Stimulated activated naive CD8-positive, alpha-beta T cell treated with anti-CD3 and anti-CD28 coated beads, Interleukin-15, Interleukin-2, amounts not matched to agents 100 ng/mL and 50 ng/mL, for 24 hours (primary cell): ENCODE results near the gene TMEM168.
"Not testable (repeated sequence)": the region's sequence is repeated elsewhere in the genome, so short reads cannot be mapped to it uniquely, and the experiment has no call there.

Source experiments
- H3K27ac Mint-ChIP-seq: one replicate; pipeline ENCODE4 v1.8.0; 2021; ENCODE audit warnings: mild to moderate bottlenecking, mixed read lengths
- H3K27me3 Mint-ChIP-seq: one replicate; pipeline ENCODE4 v1.8.0; 2021; ENCODE audit warnings: mixed read lengths
- H3K36me3 Mint-ChIP-seq: one replicate; pipeline ENCODE4 v1.8.0; 2021; ENCODE audit warnings: low read depth, mixed read lengths
- H3K4me1 Mint-ChIP-seq: one replicate; pipeline ENCODE4 v1.8.0; 2021; ENCODE audit warnings: low read depth, mixed read lengths
- H3K4me3 Mint-ChIP-seq: one replicate; pipeline ENCODE4 v1.8.0; 2021; ENCODE audit warnings: mild to moderate bottlenecking, mixed read lengths
- H3K9me3 Mint-ChIP-seq: one replicate; pipeline ENCODE4 v1.8.0; 2021; ENCODE audit warnings: mixed read lengths

Gene TMEM168

GRCh38 chr7:112757337-112757736 lies 32.9 kb downstream of the TMEM168 start:
- H3K27me3 Mint-ChIP-seq, result no peaks in the 10 kb centered on the region
- H3K36me3 Mint-ChIP-seq, result peaks cover 10% of the 10 kb centered on the region
- no peaks in the 10 kb centered on the region for H3K9me3 Mint-ChIP-seq
- H3K4me1 Mint-ChIP-seq, result no peaks in the 10 kb centered on the region
- H3K4me3 Mint-ChIP-seq, result no peak overlapping the region
- H3K27ac Mint-ChIP-seq, result no peak overlapping the region

GRCh38 chr7:112753298-112753697 lies 36.9 kb downstream of the TMEM168 start:
- Mint-ChIP-seq H3K27me3 (no peaks in the 10 kb centered on the region), H3K27ac (no peak overlapping the region), H3K4me3 (no peak overlapping the region), H3K36me3 (peaks cover 4% of the 10 kb centered on the region), H3K4me1 (no peaks in the 10 kb centered on the region), H3K9me3 (no peaks in the 10 kb centered on the region)

GRCh38 chr7:112752576-112752975 lies 37.6 kb downstream of the TMEM168 start:
- Mint-ChIP-seq H3K4me1 (no peaks in the 10 kb centered on the region), H3K4me3 (no peak overlapping the region), H3K36me3 (peaks cover 4% of the 10 kb centered on the region), H3K27me3 (no peaks in the 10 kb centered on the region), H3K9me3 (no peaks in the 10 kb centered on the region), H3K27ac (no peak overlapping the region)

- H3K27me3 Mint-ChIP-seq, result no peaks in the 10 kb centered on the region
- H3K9me3 Mint-ChIP-seq, result no peaks in the 10 kb centered on the region
- no peak overlapping the region for H3K27ac Mint-ChIP-seq
- no peak overlapping the region for H3K4me3 Mint-ChIP-seq
- no peaks in the 10 kb centered on the region for H3K36me3 Mint-ChIP-seq
- peaks cover 4% of the 10 kb centered on the region for H3K4me1 Mint-ChIP-seq
These were observed 40.4 kb downstream of the TMEM168 start for GRCh38 chr7:112749775-112750174.

GRCh38 chr7:112748381-112748780 lies 41.8 kb downstream of the TMEM168 start:
- H3K4me1 Mint-ChIP-seq, result peaks cover 4% of the 10 kb centered on the region

GRCh38 chr7:112745635-112746034 lies 44.6 kb downstream of the TMEM168 start:
- Mint-ChIP-seq H3K27me3 (no peaks in the 10 kb centered on the region), H3K9me3 (no peaks in the 10 kb centered on the region), H3K4me1 (peaks cover 4% of the 10 kb centered on the region), H3K27ac (no peak overlapping the region), H3K36me3 (no peaks in the 10 kb centered on the region), H3K4me3 (no peak overlapping the region)

More at GRCh38 chr7:112748381-112748780, 41.8 kb downstream of the TMEM168 start:
- Mint-ChIP-seq H3K36me3 (no peaks in the 10 kb centered on the region), H3K9me3 (no peaks in the 10 kb centered on the region), H3K4me3 (no peak overlapping the region), H3K27me3 (no peaks in the 10 kb centered on the region), H3K27ac (no peak overlapping the region)

GRCh38 chr7:112744818-112745217 lies 45.4 kb downstream of the TMEM168 start:
- Mint-ChIP-seq H3K4me3 (no peak overlapping the region), H3K4me1 (peaks cover 4% of the 10 kb centered on the region), H3K27me3 (no peaks in the 10 kb centered on the region), H3K36me3 (no peaks in the 10 kb centered on the region), H3K27ac (no peak overlapping the region), H3K9me3 (no peaks in the 10 kb centered on the region)

GRCh38 chr7:112743811-112744210 lies 46.4 kb downstream of the TMEM168 start:
- Mint-ChIP-seq H3K27me3 (no peaks in the 10 kb centered on the region), H3K36me3 (no peaks in the 10 kb centered on the region), H3K9me3 (peaks cover 1% of the 10 kb centered on the region), H3K4me3 (no peak overlapping the region), H3K4me1 (peaks cover 4% of the 10 kb centered on the region), H3K27ac (no peak overlapping the region)

GRCh38 chr7:112740667-112741066 lies 49.5 kb downstream of the TMEM168 start:
- H3K27me3 Mint-ChIP-seq, result no peaks in the 10 kb centered on the region
- H3K4me1 Mint-ChIP-seq, result no peaks in the 10 kb centered on the region
- no peak overlapping the region for H3K27ac Mint-ChIP-seq

GRCh38 chr7:112739436-112740180 lies 50.6 kb downstream of the TMEM168 start:
- Mint-ChIP-seq H3K27ac (no peak overlapping the region), H3K36me3 (peaks cover under 1% of the 10 kb centered on the region), H3K9me3 (peaks cover 21% of the 10 kb centered on the region), H3K4me3 (no peak overlapping the region), H3K27me3 (no peaks in the 10 kb centered on the region), H3K4me1 (no peaks in the 10 kb centered on the region)

More at GRCh38 chr7:112740667-112741066, 49.5 kb downstream of the TMEM168 start:
- Mint-ChIP-seq H3K4me3 (no peak overlapping the region), H3K36me3 (no peaks in the 10 kb centered on the region), H3K9me3 (peaks cover 14% of the 10 kb centered on the region)

- H3K36me3 Mint-ChIP-seq, result peaks cover 8% of the 10 kb centered on the region
- H3K4me1 Mint-ChIP-seq, result no peaks in the 10 kb centered on the region
- H3K27me3 Mint-ChIP-seq, result no peaks in the 10 kb centered on the region
- no peak overlapping the region for H3K27ac Mint-ChIP-seq
- no peak overlapping the region for H3K4me3 Mint-ChIP-seq
- peaks cover 32% of the 10 kb centered on the region for H3K9me3 Mint-ChIP-seq
These were observed 54.9 kb downstream of the TMEM168 start for GRCh38 chr7:112735261-112735660.

GRCh38 chr7:112731324-112731723 lies 58.9 kb downstream of the TMEM168 start:
- H3K36me3 Mint-ChIP-seq, H3K4me3 Mint-ChIP-seq, H3K27ac Mint-ChIP-seq, H3K4me1 Mint-ChIP-seq, H3K27me3 Mint-ChIP-seq: not testable (repeated sequence)
- peaks cover 32% of the 10 kb centered on the region for H3K9me3 Mint-ChIP-seq

- H3K4me3 Mint-ChIP-seq, result no peak overlapping the region
- peaks cover 15% of the 10 kb centered on the region for H3K27me3 Mint-ChIP-seq
- no peaks in the 10 kb centered on the region for H3K36me3 Mint-ChIP-seq
- no peaks in the 10 kb centered on the region for H3K4me1 Mint-ChIP-seq
- peaks cover 10% of the 10 kb centered on the region for H3K9me3 Mint-ChIP-seq
- H3K27ac Mint-ChIP-seq, result no peak overlapping the region
These were observed 64.1 kb downstream of the TMEM168 start for GRCh38 chr7:112726076-112726475.

- no peak overlapping the region for H3K4me3 Mint-ChIP-seq
- H3K4me1 Mint-ChIP-seq, result no peaks in the 10 kb centered on the region
- H3K27me3 Mint-ChIP-seq, result peaks cover 15% of the 10 kb centered on the region
- peaks cover 6% of the 10 kb centered on the region for H3K9me3 Mint-ChIP-seq
- no peaks in the 10 kb centered on the region for H3K36me3 Mint-ChIP-seq
- H3K27ac Mint-ChIP-seq, result no peak overlapping the region
These were observed 66.8 kb downstream of the TMEM168 start for GRCh38 chr7:112723416-112723815.

GRCh38 chr7:112721366-112721765 lies 68.8 kb downstream of the TMEM168 start:
- no peak overlapping the region for H3K4me3 Mint-ChIP-seq
- H3K36me3 Mint-ChIP-seq, result no peaks in the 10 kb centered on the region

GRCh38 chr7:112715525-112715924 lies 74.7 kb downstream of the TMEM168 start:
- no peaks in the 10 kb centered on the region for H3K36me3 Mint-ChIP-seq
- H3K4me3 Mint-ChIP-seq, result no peak overlapping the region
- H3K9me3 Mint-ChIP-seq, result peaks cover 2% of the 10 kb centered on the region
- H3K4me1 Mint-ChIP-seq, result no peaks in the 10 kb centered on the region
- no peak overlapping the region for H3K27ac Mint-ChIP-seq
- H3K27me3 Mint-ChIP-seq, result no peaks in the 10 kb centered on the region

More at GRCh38 chr7:112721366-112721765, 68.8 kb downstream of the TMEM168 start:
- peaks cover 4% of the 10 kb centered on the region for H3K9me3 Mint-ChIP-seq
- H3K27me3 Mint-ChIP-seq, result peaks cover 15% of the 10 kb centered on the region
- no peak overlapping the region for H3K27ac Mint-ChIP-seq
- no peaks in the 10 kb centered on the region for H3K4me1 Mint-ChIP-seq
